ENCODE data around the gene PROKR2. TPM values are rescaled to one million over a fixed set of nuclear protein-coding genes. Genes with fewer than 3 reads are reported as not detected.

PROKR2 gene
- total and polyA plus RNA-seq, 9 of the 15 experiments (the other 6 are each of a cell fraction or from before 2014, with no cell fraction given), result not detected

- no peak for TF ChIP-seq REST (IDR thresholded peaks at IDR 0.05; ENCODE audit: borderline replicate concordance)
- TF ChIP-seq REST (CRISPR knock-in tag; IDR thresholded peaks at IDR 0.05; ENCODE audit: low read depth), result no peak
- TF ChIP-seq MAFG (tag; conservative IDR thresholded peaks at IDR 0.05), result no peak
- no peak for TF ChIP-seq XRCC3 (IDR thresholded peaks at IDR 0.05)
- TF ChIP-seq HNRNPK (IDR thresholded peaks at IDR 0.05; ENCODE audit: low read depth, low read length, poor library complexity, severe bottlenecking), result no peak
- TF ChIP-seq BCOR (IDR thresholded peaks at IDR 0.05), result no peak
- no peak for TF ChIP-seq DACH1 (IDR thresholded peaks at IDR 0.05; ENCODE audit: partially characterized antibody)
- no peak for TF ChIP-seq CHD7 (IDR thresholded peaks at IDR 0.05; ENCODE audit: low read depth, low read length)
- no peak for TF ChIP-seq MTF1 (CRISPR knock-in tag; IDR thresholded peaks at IDR 0.05; ENCODE audit: borderline replicate concordance)
Observed at GRCh38 chr20:5279661-5280060, 37.1 kb downstream of the PROKR2 start (continued).
